GM12865 (cell line): ENCODE results near the gene LLCFC1.
"Not testable (repeated sequence)": the region's sequence is repeated elsewhere in the genome, so short reads cannot be mapped to it uniquely, and the experiment has no call there.

Experiments
- DNase-seq: peaks from one replicate; pipeline ENCODE4 v3.0.0; 2010; ENCODE audit warnings: low read depth
- H3K4me3 ChIP-seq: 2 replicates; pipeline ENCODE4 v1.5.1; 2011; ENCODE audit warnings: mild to moderate bottlenecking, low read depth, low read length, control low read depth
- CTCF ChIP-seq: IDR thresholded peaks from 2 replicates; pipeline ENCODE4 v1.5.1; 2011; ENCODE audit warnings: low read length, control low read depth, low read depth, inconsistent platforms; ENCODE audit not compliant: insufficient read depth; ENCODE audit errors: missing control alignments

The LLCFC1 gene

DNA sequence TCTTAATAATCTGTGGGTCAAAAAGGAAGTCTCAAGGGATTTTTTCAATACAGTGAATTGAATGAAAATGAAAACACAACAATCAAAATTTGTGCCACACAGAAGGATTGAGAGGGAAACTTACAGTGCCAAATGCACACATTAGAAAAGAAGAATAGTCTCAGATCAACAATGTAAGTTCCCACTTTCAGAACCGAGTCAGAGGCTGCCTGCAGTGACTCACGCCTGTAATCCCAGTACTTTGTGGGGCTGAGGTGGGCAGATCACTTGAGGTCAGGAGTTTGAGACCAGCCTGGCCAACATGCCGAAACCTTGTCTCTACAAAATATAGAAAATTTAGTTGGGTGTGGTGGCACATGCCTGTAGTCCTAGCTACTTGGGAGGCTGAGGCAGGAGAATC, 35.3 kb downstream of the LLCFC1 start:
- no peak for TF ChIP-seq CTCF
- H3K4me3 ChIP-seq: no peak overlapping the region

DNA sequence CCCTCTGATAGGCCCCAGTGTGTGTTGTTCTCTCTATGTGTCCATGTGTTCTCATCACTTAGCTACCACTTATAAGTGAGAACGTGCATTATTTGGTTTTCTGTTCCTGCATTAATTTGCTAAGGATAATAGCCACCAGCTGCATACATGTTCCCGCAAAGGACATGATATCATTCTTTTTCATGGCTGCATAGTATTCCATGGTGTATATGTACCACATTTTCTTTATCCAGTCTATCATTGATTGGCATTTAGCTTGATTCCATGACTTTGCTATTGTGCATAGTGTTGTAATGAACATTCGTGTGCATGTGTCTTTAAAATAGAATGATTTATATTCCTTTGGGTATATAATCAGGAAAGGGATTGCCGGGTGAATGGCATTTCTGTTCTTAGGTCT, 39.1 kb downstream of the LLCFC1 start:
- not testable (repeated sequence) for H3K4me3 ChIP-seq, DNase-seq

More for the DNA sequence above, 35.3 kb downstream of the LLCFC1 start:
- DNase-seq: no peak

DNA sequence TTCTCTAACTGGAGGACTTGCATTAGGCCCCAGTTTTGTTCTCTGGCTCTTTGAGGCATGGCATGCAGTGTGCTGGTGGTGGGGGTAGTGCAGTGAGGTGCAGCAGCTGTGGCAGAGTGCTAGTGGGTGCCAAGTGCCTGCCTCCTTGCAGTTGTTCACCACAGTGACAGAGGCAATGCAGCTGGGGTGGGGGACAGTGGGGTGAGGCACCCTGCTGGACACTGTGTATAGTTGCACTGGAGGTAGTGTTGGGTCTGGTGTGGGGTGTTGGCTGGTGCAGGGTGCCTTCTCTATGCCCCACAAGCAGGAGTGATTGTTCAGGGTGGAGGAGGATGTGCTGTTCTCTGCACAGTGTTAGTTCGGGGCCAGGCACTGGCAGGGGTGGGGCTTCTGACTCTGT, 44.5 kb downstream of the LLCFC1 start:
- no peak overlapping the region for H3K4me3 ChIP-seq
- no peak for DNase-seq
- no peak for TF ChIP-seq CTCF

GRCh38 chr7:142984297-142984696, 45.0 kb downstream of the LLCFC1 start:
- H3K4me3 ChIP-seq: no peak overlapping the region
- no peak for TF ChIP-seq CTCF
- DNase-seq: no peak
